ENCODE results near the gene CAPSL.
"Not testable (repeated sequence)": the region's sequence is repeated elsewhere in the genome, so short reads cannot be mapped to it uniquely, and the experiment has no call there.

Gene CAPSL

DNA sequence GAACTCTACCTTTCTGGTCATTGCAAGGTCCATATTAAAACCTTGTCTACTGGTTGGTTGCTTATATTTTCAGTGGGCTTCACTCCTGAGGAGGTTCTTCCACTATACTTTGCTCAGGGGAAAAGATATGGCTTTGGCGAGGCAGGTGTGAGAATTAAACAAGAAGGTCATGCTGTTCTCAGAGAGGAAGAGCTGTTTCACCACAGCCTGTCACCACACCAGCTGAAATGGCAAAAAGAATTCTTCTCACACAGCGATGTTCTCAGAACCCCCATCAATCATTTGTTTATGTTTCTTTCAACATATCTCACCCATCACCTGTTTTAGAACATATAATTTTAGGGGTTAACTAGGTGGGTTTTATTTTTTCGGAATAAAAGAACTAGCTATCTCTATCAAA, 38.6 kb downstream of the CAPSL start:
- TF ChIP-seq, protein P1, sequence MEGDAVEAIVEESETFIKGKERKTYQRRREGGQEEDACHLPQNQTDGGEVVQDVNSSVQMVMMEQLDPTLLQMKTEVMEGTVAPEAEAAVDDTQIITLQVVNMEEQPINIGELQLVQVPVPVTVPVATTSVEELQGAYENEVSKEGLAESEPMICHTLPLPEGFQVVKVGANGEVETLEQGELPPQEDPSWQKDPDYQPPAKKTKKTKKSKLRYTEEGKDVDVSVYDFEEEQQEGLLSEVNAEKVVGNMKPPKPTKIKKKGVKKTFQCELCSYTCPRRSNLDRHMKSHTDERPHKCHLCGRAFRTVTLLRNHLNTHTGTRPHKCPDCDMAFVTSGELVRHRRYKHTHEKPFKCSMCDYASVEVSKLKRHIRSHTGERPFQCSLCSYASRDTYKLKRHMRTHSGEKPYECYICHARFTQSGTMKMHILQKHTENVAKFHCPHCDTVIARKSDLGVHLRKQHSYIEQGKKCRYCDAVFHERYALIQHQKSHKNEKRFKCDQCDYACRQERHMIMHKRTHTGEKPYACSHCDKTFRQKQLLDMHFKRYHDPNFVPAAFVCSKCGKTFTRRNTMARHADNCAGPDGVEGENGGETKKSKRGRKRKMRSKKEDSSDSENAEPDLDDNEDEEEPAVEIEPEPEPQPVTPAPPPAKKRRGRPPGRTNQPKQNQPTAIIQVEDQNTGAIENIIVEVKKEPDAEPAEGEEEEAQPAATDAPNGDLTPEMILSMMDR (conservative IDR thresholded peaks at IDR 0.05; ENCODE audit: low read depth, low read length), result no peak
- no peak for DNase-seq (ENCODE audit: low read depth)
- H3K4me3 ChIP-seq (ENCODE audit: low read length), result no peak overlapping the region

DNA sequence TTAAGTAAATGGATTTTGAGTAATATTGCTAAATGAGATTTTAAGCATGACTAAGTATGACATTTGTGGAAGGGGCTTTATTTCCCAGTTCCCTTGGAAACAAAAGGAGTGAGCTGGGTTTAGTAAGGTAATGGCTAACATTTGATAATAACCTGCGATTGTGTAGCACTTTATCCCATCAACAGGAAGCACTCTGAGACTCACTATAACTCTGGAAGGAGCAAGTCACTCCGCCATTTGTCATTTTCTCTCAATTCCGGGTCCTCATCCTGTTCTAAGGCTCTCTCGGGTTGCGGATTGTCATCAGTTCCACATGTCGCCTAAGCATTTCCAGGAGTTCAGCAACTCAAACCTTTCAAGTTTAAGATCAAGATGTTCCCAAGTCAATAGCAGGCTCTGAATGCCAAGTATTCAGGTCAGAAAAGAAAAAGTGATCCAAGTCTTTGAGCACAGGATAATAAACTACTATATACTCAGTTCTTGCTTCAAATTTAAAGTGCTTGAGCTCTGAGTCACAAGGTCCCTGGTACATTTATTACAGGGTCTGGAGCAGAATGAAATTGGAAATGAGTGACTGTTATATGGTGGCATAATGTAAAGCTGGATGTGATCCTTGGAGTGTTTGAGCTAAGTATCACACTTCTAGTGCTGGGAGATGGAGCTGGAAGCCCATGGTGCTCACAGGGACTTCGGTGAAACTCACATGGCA, 39.3 kb downstream of the CAPSL start:
- TF ChIP-seq, protein P1 (conservative IDR thresholded peaks at IDR 0.05; ENCODE audit: low read depth, low read length), result no peak
- H3K4me3 ChIP-seq (ENCODE audit: low read length), result no peak overlapping the region
- DNase-seq (ENCODE audit: low read depth), result no peak

DNA sequence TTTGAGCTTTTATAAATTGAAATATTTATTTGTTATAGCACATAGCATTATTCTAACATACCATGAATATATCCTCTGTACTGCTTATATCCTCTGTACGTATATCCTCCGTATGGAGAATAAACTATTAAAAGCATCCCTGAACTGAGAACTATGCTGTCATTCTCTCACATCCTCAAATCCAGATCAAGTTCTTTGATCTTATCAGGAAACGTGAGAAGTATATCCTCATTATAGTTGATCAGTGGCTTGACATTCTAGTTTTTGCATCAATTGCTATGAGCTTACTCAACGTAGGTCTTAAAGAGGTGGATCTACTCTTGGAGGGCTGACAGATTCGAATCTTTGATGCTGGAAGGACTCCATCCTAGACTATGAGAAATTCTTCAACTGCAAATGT, 44.3 kb downstream of the CAPSL start:
- TF ChIP-seq, protein P1 (conservative IDR thresholded peaks at IDR 0.05; ENCODE audit: low read depth, low read length), result no peak
- DNase-seq (ENCODE audit: low read depth), result no peak
- no peak overlapping the region for H3K4me3 ChIP-seq (ENCODE audit: low read length)

DNA sequence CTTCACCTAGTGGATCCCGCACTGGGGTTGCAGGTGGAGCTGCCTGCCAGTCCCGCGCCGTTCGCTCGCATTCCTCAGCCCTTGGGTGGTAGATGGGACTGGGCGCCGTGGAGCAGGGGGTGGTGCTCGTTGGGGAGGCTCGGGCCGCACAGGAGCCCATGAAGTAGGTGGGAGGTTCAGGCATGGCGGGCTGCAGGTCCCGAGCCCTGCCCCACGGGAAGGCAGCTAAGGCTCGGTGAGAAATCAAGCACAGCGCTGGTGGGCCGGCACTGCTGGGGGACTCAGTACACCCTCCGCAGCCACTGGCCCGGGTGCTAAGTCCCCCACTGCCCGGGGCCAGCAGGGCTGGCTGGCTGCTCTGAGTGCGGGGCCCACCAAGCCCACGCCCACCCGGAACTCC, 45.6 kb downstream of the CAPSL start:
- not testable (repeated sequence) for DNase-seq (ENCODE audit: low read depth); H3K4me3 ChIP-seq (ENCODE audit: low read length)

DNA sequence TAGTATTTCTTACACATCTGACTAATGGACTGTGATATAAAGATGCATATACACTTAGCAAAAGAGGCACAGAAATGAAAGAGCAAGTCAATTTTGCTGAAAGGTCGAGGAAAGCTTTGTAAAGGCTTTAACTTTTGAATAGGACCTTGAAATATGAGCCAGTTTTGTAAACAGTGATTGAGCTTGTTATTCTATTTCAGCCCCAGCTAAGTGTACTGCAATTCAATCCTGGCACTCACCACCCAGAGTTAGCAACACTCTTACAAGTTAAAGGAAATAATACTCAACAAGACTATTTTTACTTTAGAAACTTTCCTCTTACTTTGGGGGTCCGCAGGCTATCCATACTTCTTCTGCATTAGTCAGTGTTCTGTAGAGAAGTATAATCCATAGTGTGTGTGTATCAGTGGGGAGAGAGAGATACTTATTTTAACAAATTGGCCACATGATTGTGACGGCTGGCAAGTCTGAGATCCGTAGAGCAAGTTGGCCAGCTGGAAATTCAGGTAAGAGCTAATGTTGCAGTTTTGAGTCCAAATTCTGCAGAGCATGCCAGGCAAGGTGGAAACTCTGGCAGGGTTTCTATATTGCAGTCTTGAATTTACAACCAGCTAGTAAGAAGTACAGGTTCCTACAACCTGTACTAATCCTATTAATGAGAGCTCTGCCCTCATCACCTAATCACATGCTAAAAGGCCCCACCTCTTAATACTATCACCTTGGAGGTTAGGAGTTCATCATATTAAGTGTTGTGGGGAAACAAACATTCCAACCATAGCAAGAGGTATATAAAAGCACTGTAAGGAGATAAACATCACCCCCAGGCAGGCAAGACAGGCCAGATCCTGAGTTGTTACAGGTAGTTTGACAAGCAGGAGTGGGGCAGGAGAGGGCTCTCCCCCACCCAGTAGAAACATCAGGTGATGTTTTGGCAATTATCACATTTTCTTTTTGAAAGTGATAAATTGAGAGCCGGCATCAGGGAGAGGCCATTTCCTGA, 48.1 kb downstream of the CAPSL start:
- no peak for DNase-seq (ENCODE audit: low read depth)
- TF ChIP-seq, protein P1 (conservative IDR thresholded peaks at IDR 0.05; ENCODE audit: low read depth, low read length), result no peak
- H3K4me3 ChIP-seq (ENCODE audit: low read length), result no peak overlapping the region

DNA sequence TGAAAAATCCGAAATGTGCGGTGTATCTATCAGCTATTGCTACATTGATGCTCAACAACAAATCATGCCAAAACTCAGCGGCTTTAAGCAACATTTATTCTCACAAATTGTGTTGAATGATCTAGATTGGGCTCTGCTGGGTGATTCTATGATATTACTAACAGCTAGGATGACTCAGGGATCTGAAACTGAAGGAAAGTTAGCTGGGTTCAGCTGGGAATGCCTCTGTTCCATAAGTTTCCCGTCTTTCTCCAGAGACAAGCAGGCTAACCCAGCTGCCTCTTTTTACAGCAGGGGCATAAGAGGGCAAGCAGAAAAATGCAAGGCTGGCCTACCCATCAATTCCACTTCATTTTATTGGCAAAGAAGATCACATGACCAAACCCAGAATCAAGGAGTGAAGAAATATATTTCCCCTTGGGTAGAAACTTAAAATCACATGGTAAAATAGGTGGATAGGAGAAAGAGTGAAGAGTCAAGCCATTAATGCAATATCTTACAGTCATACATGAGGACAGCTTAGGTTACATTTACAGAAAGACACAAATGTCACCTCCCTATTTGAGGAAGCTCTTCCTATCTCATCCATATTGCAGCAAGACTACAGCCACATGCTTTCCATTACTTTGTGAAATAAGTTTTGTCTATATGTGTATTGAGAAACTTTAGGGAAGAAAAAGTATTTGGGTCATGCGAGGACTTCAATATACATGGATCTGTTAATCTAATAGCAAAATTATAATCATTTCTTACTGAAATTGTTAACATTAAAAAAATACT, 50.9 kb downstream of the CAPSL start:
- TF ChIP-seq, protein P1 (conservative IDR thresholded peaks at IDR 0.05; ENCODE audit: low read depth, low read length), result no peak
- H3K4me3 ChIP-seq (ENCODE audit: low read length), result no peak overlapping the region
- DNase-seq (ENCODE audit: low read depth), result no peak

DNA sequence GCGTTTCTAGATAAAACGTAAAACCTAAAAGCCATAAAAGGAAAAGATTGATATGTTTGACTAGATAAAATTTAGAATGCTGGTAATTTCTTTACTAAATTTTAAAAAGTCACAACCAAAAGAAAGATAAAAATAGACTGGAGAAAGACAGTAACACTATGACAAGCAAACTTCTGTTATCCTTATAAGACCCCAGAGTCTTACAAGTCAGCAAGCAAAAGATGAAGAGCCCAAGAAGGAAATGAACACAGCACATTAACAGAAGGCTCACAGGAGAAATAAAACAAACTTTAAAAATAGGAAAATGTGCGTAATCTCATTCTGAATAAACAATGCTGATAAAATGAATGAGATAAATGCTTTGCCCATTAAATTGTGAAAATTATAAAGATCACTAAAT, 52.0 kb downstream of the CAPSL start:
- TF ChIP-seq, protein P1 (conservative IDR thresholded peaks at IDR 0.05; ENCODE audit: low read depth, low read length), result no peak
- no peak overlapping the region for H3K4me3 ChIP-seq (ENCODE audit: low read length)
- no peak for DNase-seq (ENCODE audit: low read depth)
